ENCODE results near the gene PRKG1.

Gene PRKG1

GRCh38 chr10:52256832-52257691 is 1182.8 kb downstream of the PRKG1 start:
- Mint-ChIP-seq H3K9me3 (no peaks in the 10 kb centered on the region), H3K36me3 (ENCODE audit: low read depth) (no peaks in the 10 kb centered on the region), H3K4me3 (no peak overlapping the region)

GRCh38 chr10:52257692-52258075 is 1183.4 kb downstream of the PRKG1 start:
- no peaks in the 10 kb centered on the region for H3K27me3 Mint-ChIP-seq
- H3K9me3 Mint-ChIP-seq: no peaks in the 10 kb centered on the region
- H3K4me3 Mint-ChIP-seq: no peak overlapping the region
- no peak for DNase-seq
- H3K36me3 Mint-ChIP-seq (ENCODE audit: low read depth): no peaks in the 10 kb centered on the region
- no peaks in the 10 kb centered on the region for H3K4me1 Mint-ChIP-seq (ENCODE audit: low read depth)
- H3K27ac Mint-ChIP-seq: no peak overlapping the region

More at GRCh38 chr10:52256832-52257691, 1182.8 kb downstream of the PRKG1 start:
- Mint-ChIP-seq H3K27ac (no peak overlapping the region), H3K4me1 (ENCODE audit: low read depth) (no peaks in the 10 kb centered on the region), H3K27me3 (no peaks in the 10 kb centered on the region)
- DNase-seq: no peak

- H3K9me3 Mint-ChIP-seq: no peaks in the 10 kb centered on the region
- no peaks in the 10 kb centered on the region for H3K27me3 Mint-ChIP-seq
- H3K36me3 Mint-ChIP-seq (ENCODE audit: low read depth): no peaks in the 10 kb centered on the region
- no peak overlapping the region for H3K4me3 Mint-ChIP-seq
- no peaks in the 10 kb centered on the region for H3K4me1 Mint-ChIP-seq (ENCODE audit: low read depth)
- no peak overlapping the region for H3K27ac Mint-ChIP-seq
- no peak for DNase-seq
These were observed 1184.6 kb downstream of the PRKG1 start for GRCh38 chr10:52258799-52259425.

- Mint-ChIP-seq H3K4me1 (ENCODE audit: low read depth) (no peaks in the 10 kb centered on the region), H3K27ac (no peak overlapping the region), H3K4me3 (no peak overlapping the region), H3K9me3 (no peaks in the 10 kb centered on the region), H3K36me3 (ENCODE audit: low read depth) (no peaks in the 10 kb centered on the region), H3K27me3 (no peaks in the 10 kb centered on the region)
- DNase-seq: no peak
These were observed 1185.1 kb downstream of the PRKG1 start for GRCh38 chr10:52259426-52259812.

GRCh38 chr10:52261362-52261761 is 1187.1 kb downstream of the PRKG1 start:
- no peak for DNase-seq
- H3K36me3 Mint-ChIP-seq (ENCODE audit: low read depth): no peaks in the 10 kb centered on the region
- H3K27ac Mint-ChIP-seq: no peak overlapping the region
- no peaks in the 10 kb centered on the region for H3K27me3 Mint-ChIP-seq
- H3K4me1 Mint-ChIP-seq (ENCODE audit: low read depth): no peaks in the 10 kb centered on the region
- H3K4me3 Mint-ChIP-seq: no peak overlapping the region
- no peaks in the 10 kb centered on the region for H3K9me3 Mint-ChIP-seq

GRCh38 chr10:52265131-52265926 is 1191.0 kb downstream of the PRKG1 start:
- no peaks in the 10 kb centered on the region for H3K4me1 Mint-ChIP-seq (ENCODE audit: low read depth)
- no peak for DNase-seq
- H3K27ac Mint-ChIP-seq: no peak overlapping the region
- H3K36me3 Mint-ChIP-seq (ENCODE audit: low read depth): no peaks in the 10 kb centered on the region
- no peaks in the 10 kb centered on the region for H3K27me3 Mint-ChIP-seq
- H3K9me3 Mint-ChIP-seq: no peaks in the 10 kb centered on the region
- no peak overlapping the region for H3K4me3 Mint-ChIP-seq

GRCh38 chr10:52266858-52267257 is 1192.6 kb downstream of the PRKG1 start:
- no peak for DNase-seq
- Mint-ChIP-seq H3K36me3 (ENCODE audit: low read depth) (no peaks in the 10 kb centered on the region), H3K9me3 (no peaks in the 10 kb centered on the region), H3K27me3 (no peaks in the 10 kb centered on the region), H3K27ac (no peak overlapping the region), H3K4me1 (ENCODE audit: low read depth) (no peaks in the 10 kb centered on the region), H3K4me3 (no peak overlapping the region)

- Mint-ChIP-seq H3K4me1 (ENCODE audit: low read depth) (no peaks in the 10 kb centered on the region), H3K27ac (no peak overlapping the region), H3K36me3 (ENCODE audit: low read depth) (no peaks in the 10 kb centered on the region), H3K27me3 (no peaks in the 10 kb centered on the region), H3K9me3 (no peaks in the 10 kb centered on the region), H3K4me3 (no peak overlapping the region)
- no peak for DNase-seq
These were observed 1194.5 kb downstream of the PRKG1 start for GRCh38 chr10:52268790-52269189.

- no peak for DNase-seq
- Mint-ChIP-seq H3K9me3 (no peaks in the 10 kb centered on the region), H3K4me3 (no peak overlapping the region), H3K36me3 (ENCODE audit: low read depth) (no peaks in the 10 kb centered on the region), H3K4me1 (ENCODE audit: low read depth) (no peaks in the 10 kb centered on the region), H3K27ac (no peak overlapping the region), H3K27me3 (no peaks in the 10 kb centered on the region)
These were observed 1194.9 kb downstream of the PRKG1 start for GRCh38 chr10:52269233-52269632.

GRCh38 chr10:52276163-52276562 is 1201.9 kb downstream of the PRKG1 start:
- Mint-ChIP-seq H3K4me3 (no peak overlapping the region), H3K36me3 (ENCODE audit: low read depth) (no peaks in the 10 kb centered on the region), H3K4me1 (ENCODE audit: low read depth) (no peaks in the 10 kb centered on the region), H3K27me3 (no peaks in the 10 kb centered on the region), H3K27ac (no peak overlapping the region), H3K9me3 (peaks cover 10% of the 10 kb centered on the region)
- DNase-seq: no peak

- no peak for DNase-seq
- H3K9me3 Mint-ChIP-seq: peaks cover 10% of the 10 kb centered on the region
- H3K36me3 Mint-ChIP-seq (ENCODE audit: low read depth): no peaks in the 10 kb centered on the region
- H3K4me1 Mint-ChIP-seq (ENCODE audit: low read depth): no peaks in the 10 kb centered on the region
- no peak overlapping the region for H3K27ac Mint-ChIP-seq
- no peaks in the 10 kb centered on the region for H3K27me3 Mint-ChIP-seq
- H3K4me3 Mint-ChIP-seq: no peak overlapping the region
These were observed 1202.7 kb downstream of the PRKG1 start for GRCh38 chr10:52276986-52277385.

GRCh38 chr10:52279546-52279945 is 1205.3 kb downstream of the PRKG1 start:
- H3K4me1 Mint-ChIP-seq (ENCODE audit: low read depth): no peaks in the 10 kb centered on the region
- no peaks in the 10 kb centered on the region for H3K27me3 Mint-ChIP-seq
- peaks cover 9% of the 10 kb centered on the region for H3K9me3 Mint-ChIP-seq
- no peak for DNase-seq
- no peaks in the 10 kb centered on the region for H3K36me3 Mint-ChIP-seq (ENCODE audit: low read depth)
- no peak overlapping the region for H3K27ac Mint-ChIP-seq
- H3K4me3 Mint-ChIP-seq: no peak overlapping the region

GRCh38 chr10:52280051-52280450 is 1205.8 kb downstream of the PRKG1 start:
- peaks cover 5% of the 10 kb centered on the region for H3K9me3 Mint-ChIP-seq
- H3K4me1 Mint-ChIP-seq (ENCODE audit: low read depth): no peaks in the 10 kb centered on the region
- no peak overlapping the region for H3K27ac Mint-ChIP-seq
- no peak for DNase-seq
- no peaks in the 10 kb centered on the region for H3K27me3 Mint-ChIP-seq
- no peak overlapping the region for H3K4me3 Mint-ChIP-seq
- H3K36me3 Mint-ChIP-seq (ENCODE audit: low read depth): no peaks in the 10 kb centered on the region

GRCh38 chr10:52283174-52283573 is 1208.9 kb downstream of the PRKG1 start:
- H3K27ac Mint-ChIP-seq: no peak overlapping the region
- H3K4me1 Mint-ChIP-seq (ENCODE audit: low read depth): no peaks in the 10 kb centered on the region
- no peaks in the 10 kb centered on the region for H3K27me3 Mint-ChIP-seq
- no peak for DNase-seq
- H3K9me3 Mint-ChIP-seq: no peaks in the 10 kb centered on the region
- no peaks in the 10 kb centered on the region for H3K36me3 Mint-ChIP-seq (ENCODE audit: low read depth)
- no peak overlapping the region for H3K4me3 Mint-ChIP-seq
